Panc1 (cell line): Measurements from ENCODE around the gene NEK1. TPM values are rescaled to one million over a fixed set of nuclear protein-coding genes. Genes with fewer than 3 reads are reported as not detected.

ENCODE experiments used
- ATAC-seq: fragments of 200-7000 bp; cut with Tn5 transposase; 2 replicates; pipeline ENCODE4 v1.9.1; 2020; ENCODE audit warnings: mild to moderate bottlenecking, moderate library complexity
- BruUV-seq: library from RNA; stranded (reverse); fragments of 400-500 nt; replicated peaks from 2 replicates; lab custom pipeline; 2021; lab: Mats Ljungman, UMichigan
- CTCF ChIA-PET: fragments of 300-600 bp; sonication (Branson Sonifier 250); formaldehyde crosslinking; loops from one replicate; lab custom pipeline; 2022; ENCODE audit warnings: antibody characterized with exemption; lab: Charles Lee
- POLR2A ChIA-PET: fragments of 300-600 bp; sonication (Branson Sonifier 250); formaldehyde crosslinking; loops from one replicate; lab custom pipeline; 2022; ENCODE audit warnings: antibody characterized with exemption; lab: Charles Lee
- DNase-seq: peaks from one replicate; pipeline ENCODE4 v3.0.0-alpha.2; 2010; ENCODE audit warnings: low read depth, low spot score
- H3K27ac ChIP-seq: 2 replicates; pipeline ENCODE4 v1.5.1; 2011; ENCODE audit warnings: mild to moderate bottlenecking, low read length, inconsistent platforms
- H3K27me3 ChIP-seq: fragments of 200-500 bp; sonication (Bioruptor generic); 2 replicates; pipeline ENCODE4 v1.6.0; 2014; ENCODE audit warnings: low read length, inconsistent platforms; ENCODE audit not compliant: control insufficient read depth, insufficient read depth
- H3K36me3 ChIP-seq: fragments of 200-500 bp; sonication (Bioruptor generic); 2 replicates; pipeline ENCODE4 v1.5.1; 2014; ENCODE audit warnings: inconsistent platforms, mild to moderate bottlenecking, low read length, moderate library complexity; ENCODE audit not compliant: control insufficient read depth, insufficient read depth
- H3K4me1 ChIP-seq: 2 replicates; pipeline ENCODE4 v1.5.1; 2011; ENCODE audit warnings: inconsistent platforms, mild to moderate bottlenecking, low read length, moderate library complexity; ENCODE audit not compliant: control insufficient read depth, insufficient read depth
- H3K4me3 ChIP-seq, 2 experiments: 2 replicates each; pipeline ENCODE4 v1.5.1; 2011 to 2012; ENCODE audit warnings: low read depth in 2 of 2, low read length in 2 of 2, mild to moderate bottlenecking in 2 of 2, inconsistent platforms in 1 of 2, moderate library complexity in 1 of 2
- H3K9me3 ChIP-seq: fragments of 200-500 bp; sonication (Bioruptor generic); 2 replicates; pipeline ENCODE4 v1.5.1; 2014; ENCODE audit warnings: low read depth, mild to moderate bottlenecking, inconsistent platforms, low read length, moderate library complexity; ENCODE audit not compliant: control insufficient read depth, insufficient read depth
- POLR2AphosphoS5 ChIP-seq: IDR thresholded peaks from 2 replicates; pipeline ENCODE4 v1.6.1; 2012; ENCODE audit warnings: mild to moderate bottlenecking, low read depth, low read length, moderate library complexity
- SIN3A ChIP-seq: IDR thresholded peaks from 2 replicates; pipeline ENCODE4 v1.6.1; 2012; ENCODE audit warnings: low read depth, mild to moderate bottlenecking, low read length, moderate library complexity, borderline replicate concordance; ENCODE audit not compliant: insufficient read depth
- TCF7L2 ChIP-seq: IDR thresholded peaks from 2 replicates; pipeline ENCODE4 v1.6.1; 2011; ENCODE audit warnings: mild to moderate bottlenecking, low read depth, low read length, inconsistent platforms
- in situ Hi-C: cut with HindIII; loops from 2 replicates; pipeline ENCODE4 v1.10.0; 2016; ENCODE audit warnings: low sequenced_read_pairs, low pct_unique_long_range_greater_than_20kb
- intact Hi-C: fragments of 100-400 bp; cut with micrococcal nuclease; formaldehyde crosslinking; loops from one replicate; pipeline ENCODE4 v1.10.0; 2022; ENCODE audit not compliant: unreplicated experiment
- total RNA-seq: library from RNA; stranded (reverse); gene quantifications from one replicate; pipeline ENCODE4 v1.2.1, GENCODE V29; 2021; ENCODE audit not compliant: unreplicated experiment
- TF ChIP-seq, protein P1 (sequence below), 2 experiments: IDR thresholded peaks; 2 replicates each; pipeline ENCODE4 v1.6.1; 2011 to 2012; ENCODE audit warnings: low read depth in 2 of 2, control low read depth in 1 of 2, low read length in 1 of 2, mild to moderate bottlenecking in 1 of 2, moderate library complexity in 1 of 2; ENCODE audit not compliant: insufficient read depth in 1 of 2
- TF ChIP-seq, protein P2 (sequence below): fragments of 450-650 bp; IDR thresholded peaks from 2 replicates; pipeline ENCODE4 v1.5.1; 2017; ENCODE audit warnings: mild to moderate bottlenecking

Gene NEK1
- total RNA-seq, 1 experiment from 2014 or later = 9.2 TPM

DNA sequence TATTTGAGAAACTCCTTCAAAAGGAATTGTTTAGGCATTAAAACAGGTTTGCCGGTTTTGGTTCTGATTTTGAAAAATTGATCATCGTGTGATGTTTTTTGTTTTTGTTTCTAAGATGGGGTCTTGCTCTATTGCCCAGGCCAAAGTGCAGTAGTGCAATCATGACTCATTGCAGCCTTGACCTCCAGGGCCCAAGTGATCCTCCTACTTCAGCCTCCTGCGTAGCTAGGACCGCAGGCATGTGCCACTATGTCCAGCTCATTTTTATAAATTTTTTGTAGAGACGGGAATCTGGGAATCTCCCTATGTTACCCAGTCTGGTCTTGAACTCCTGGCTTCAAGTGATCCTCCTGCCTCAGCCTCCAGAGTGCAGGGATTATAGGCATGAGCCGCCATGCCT is 43.0 kb upstream of the NEK1 start:
- CTCF ChIA-PET = no interaction called here

DNA sequence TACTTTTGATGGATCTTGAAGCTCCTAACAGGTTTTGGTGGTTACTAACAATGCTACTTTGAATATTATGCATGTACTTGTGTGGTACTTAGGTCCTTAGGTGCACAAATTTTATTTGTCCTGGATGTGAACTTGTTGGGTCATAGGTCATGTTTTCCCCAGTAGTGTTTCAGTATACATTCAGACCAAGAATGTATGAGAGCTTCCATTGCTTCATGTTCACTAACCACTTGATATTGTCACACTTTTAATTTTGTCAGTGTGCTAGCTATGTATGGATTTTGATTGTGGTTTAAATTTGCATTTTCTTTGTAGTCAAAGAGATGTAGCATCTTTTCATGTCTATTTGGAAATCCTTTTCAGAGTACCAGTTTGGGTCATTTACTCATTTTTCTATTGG is 40.2 kb upstream of the NEK1 start:
- ChIA-PET POLR2A (no interaction called here), CTCF (no interaction called here)
- Histone ChIP-seq H3K27me3 (no peaks in the 10 kb centered on the region), H3K9me3 (no peaks in the 10 kb centered on the region), H3K27ac (no peak overlapping the region), H3K4me1 (no peaks in the 10 kb centered on the region; the same call in 1 of the 2 replicates), H3K4me3 (no peak overlapping the region), H3K36me3 (no peaks in the 10 kb centered on the region)
- BruUV-seq = no TSS peak
- DNase-seq (no peak), ATAC-seq (no peak)
- intact Hi-C loops = no loop called here
- TF ChIP-seq POLR2AphosphoS5 = no peak
- TF ChIP-seq TCF7L2 = no peak
- TF ChIP-seq, protein P1, sequence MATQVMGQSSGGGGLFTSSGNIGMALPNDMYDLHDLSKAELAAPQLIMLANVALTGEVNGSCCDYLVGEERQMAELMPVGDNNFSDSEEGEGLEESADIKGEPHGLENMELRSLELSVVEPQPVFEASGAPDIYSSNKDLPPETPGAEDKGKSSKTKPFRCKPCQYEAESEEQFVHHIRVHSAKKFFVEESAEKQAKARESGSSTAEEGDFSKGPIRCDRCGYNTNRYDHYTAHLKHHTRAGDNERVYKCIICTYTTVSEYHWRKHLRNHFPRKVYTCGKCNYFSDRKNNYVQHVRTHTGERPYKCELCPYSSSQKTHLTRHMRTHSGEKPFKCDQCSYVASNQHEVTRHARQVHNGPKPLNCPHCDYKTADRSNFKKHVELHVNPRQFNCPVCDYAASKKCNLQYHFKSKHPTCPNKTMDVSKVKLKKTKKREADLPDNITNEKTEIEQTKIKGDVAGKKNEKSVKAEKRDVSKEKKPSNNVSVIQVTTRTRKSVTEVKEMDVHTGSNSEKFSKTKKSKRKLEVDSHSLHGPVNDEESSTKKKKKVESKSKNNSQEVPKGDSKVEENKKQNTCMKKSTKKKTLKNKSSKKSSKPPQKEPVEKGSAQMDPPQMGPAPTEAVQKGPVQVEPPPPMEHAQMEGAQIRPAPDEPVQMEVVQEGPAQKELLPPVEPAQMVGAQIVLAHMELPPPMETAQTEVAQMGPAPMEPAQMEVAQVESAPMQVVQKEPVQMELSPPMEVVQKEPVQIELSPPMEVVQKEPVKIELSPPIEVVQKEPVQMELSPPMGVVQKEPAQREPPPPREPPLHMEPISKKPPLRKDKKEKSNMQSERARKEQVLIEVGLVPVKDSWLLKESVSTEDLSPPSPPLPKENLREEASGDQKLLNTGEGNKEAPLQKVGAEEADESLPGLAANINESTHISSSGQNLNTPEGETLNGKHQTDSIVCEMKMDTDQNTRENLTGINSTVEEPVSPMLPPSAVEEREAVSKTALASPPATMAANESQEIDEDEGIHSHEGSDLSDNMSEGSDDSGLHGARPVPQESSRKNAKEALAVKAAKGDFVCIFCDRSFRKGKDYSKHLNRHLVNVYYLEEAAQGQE (IDR thresholded peaks at IDR 0.05; ENCODE audit: insufficient read depth in 1 of 2, low read depth in 2 of 2, low read length in 1 of 2) = no peak
- TF ChIP-seq, protein P2, sequence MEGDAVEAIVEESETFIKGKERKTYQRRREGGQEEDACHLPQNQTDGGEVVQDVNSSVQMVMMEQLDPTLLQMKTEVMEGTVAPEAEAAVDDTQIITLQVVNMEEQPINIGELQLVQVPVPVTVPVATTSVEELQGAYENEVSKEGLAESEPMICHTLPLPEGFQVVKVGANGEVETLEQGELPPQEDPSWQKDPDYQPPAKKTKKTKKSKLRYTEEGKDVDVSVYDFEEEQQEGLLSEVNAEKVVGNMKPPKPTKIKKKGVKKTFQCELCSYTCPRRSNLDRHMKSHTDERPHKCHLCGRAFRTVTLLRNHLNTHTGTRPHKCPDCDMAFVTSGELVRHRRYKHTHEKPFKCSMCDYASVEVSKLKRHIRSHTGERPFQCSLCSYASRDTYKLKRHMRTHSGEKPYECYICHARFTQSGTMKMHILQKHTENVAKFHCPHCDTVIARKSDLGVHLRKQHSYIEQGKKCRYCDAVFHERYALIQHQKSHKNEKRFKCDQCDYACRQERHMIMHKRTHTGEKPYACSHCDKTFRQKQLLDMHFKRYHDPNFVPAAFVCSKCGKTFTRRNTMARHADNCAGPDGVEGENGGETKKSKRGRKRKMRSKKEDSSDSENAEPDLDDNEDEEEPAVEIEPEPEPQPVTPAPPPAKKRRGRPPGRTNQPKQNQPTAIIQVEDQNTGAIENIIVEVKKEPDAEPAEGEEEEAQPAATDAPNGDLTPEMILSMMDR = no peak
- TF ChIP-seq SIN3A = no peak
- in situ Hi-C loops = no loop called here

More for the DNA sequence above, 43.0 kb upstream of the NEK1 start:
- peaks cover 4% of the 10 kb centered on the region; the same call in 1 of the 2 replicates for H3K4me1 ChIP-seq
- TF ChIP-seq, protein P2 = no peak
- TF ChIP-seq, protein P1 (IDR thresholded peaks at IDR 0.05; ENCODE audit: insufficient read depth in 1 of 2, low read depth in 2 of 2, low read length in 1 of 2) = no peak
- TF ChIP-seq SIN3A (no peak), POLR2AphosphoS5 (no peak), TCF7L2 (no peak)
- no peak overlapping the region for H3K27ac ChIP-seq
- H3K36me3 ChIP-seq = no peaks in the 10 kb centered on the region
- intact Hi-C loops (no loop called here), in situ Hi-C loops (no loop called here)
- no peaks in the 10 kb centered on the region for H3K27me3 ChIP-seq
- no peak overlapping the region for H3K4me3 ChIP-seq
- ATAC-seq = no peak
- no TSS peak for BruUV-seq
- H3K9me3 ChIP-seq = no peaks in the 10 kb centered on the region
- POLR2A ChIA-PET = no interaction called here
- DNase-seq = no peak
